IMR-90 (cell line): ENCODE data around the gene LENG9.

ENCODE experiments used
- CTCF ChIP-seq: conservative IDR thresholded peaks from 2 replicates; pipeline ENCODE4 v1.5.1; 2012; ENCODE audit warnings: mild to moderate bottlenecking, low read depth, low read length, improper control_type of control experiment
- ELK1 ChIP-seq: fragments of 150-350 bp; IDR thresholded peaks from 2 replicates; pipeline ENCODE4 v1.6.1; 2016; ENCODE audit warnings: low read depth, mild to moderate bottlenecking, low read length, moderate library complexity, borderline replicate concordance
- POLR2A ChIP-seq: IDR thresholded peaks from 2 replicates; pipeline ENCODE4 v1.6.1; 2012; ENCODE audit warnings: mild to moderate bottlenecking, low read depth, low read length
- RFX5 ChIP-seq: IDR thresholded peaks from 2 replicates; pipeline ENCODE4 v1.8.0; 2012; ENCODE audit warnings: low read depth, mild to moderate bottlenecking, low read length, moderate library complexity
- SMC3 ChIP-seq: fragments of 150-350 bp; IDR thresholded peaks from 2 replicates; pipeline ENCODE4 v1.6.1; 2016; ENCODE audit warnings: low read depth, mild to moderate bottlenecking, antibody characterized with exemption, low read length, moderate library complexity

- TF ChIP-seq CTCF (no peak), POLR2A (no peak), RFX5 (no peak), SMC3 (no peak), ELK1 (no peak)
Observed at GRCh38 chr19:54414156-54414555, 49.4 kb downstream of the LENG9 start.
